Epidermal melanocyte (primary cell): ENCODE data around the gene TRRAP.
"Not testable (repeated sequence)": the region's sequence is repeated elsewhere in the genome, so short reads cannot be mapped to it uniquely, and the experiment has no call there.

Source experiments
- DNase-seq: peaks from one replicate; pipeline ENCODE4 v3.0.0; 2011; ENCODE audit warnings: low spot score; ENCODE audit not compliant: insufficient read length

Gene TRRAP

GRCh38 chr7:98878365-98879197, at the start of gene TRRAP:
Gene TRRAP (plus strand): TSS chr7:98878532. CDS start chr7:98881151, 2,619 bp downstream.
- DNase-seq = peak; percentile 56

- no peak for DNase-seq
Measured at GRCh38 chr7:98830972-98831548, 47.3 kb upstream of the TRRAP start.

GRCh38 chr7:98831641-98832221, 46.6 kb upstream of the TRRAP start:
- DNase-seq = no peak

GRCh38 chr7:98833022-98833421, 45.3 kb upstream of the TRRAP start:
- no peak for DNase-seq

- no peak for DNase-seq
Measured at GRCh38 chr7:98834949-98835348, 43.4 kb upstream of the TRRAP start.

- DNase-seq = no peak
Measured at GRCh38 chr7:98836811-98837629, 41.3 kb upstream of the TRRAP start.

GRCh38 chr7:98837630-98837972, 40.7 kb upstream of the TRRAP start:
- DNase-seq = no peak

- no peak for DNase-seq
Measured at GRCh38 chr7:98840096-98840495, 38.2 kb upstream of the TRRAP start.

- no peak for DNase-seq
Measured at GRCh38 chr7:98840722-98841121, 37.6 kb upstream of the TRRAP start.

- peak; percentile 63 for DNase-seq
Measured at GRCh38 chr7:98841179-98841997, 36.9 kb upstream of the TRRAP start.

- DNase-seq = not testable (repeated sequence)
Measured at GRCh38 chr7:98842552-98842951, 35.8 kb upstream of the TRRAP start.

- DNase-seq = no peak
Measured at GRCh38 chr7:98848918-98849317, 29.4 kb upstream of the TRRAP start.

- no peak for DNase-seq
Measured at GRCh38 chr7:98852826-98853225, 25.5 kb upstream of the TRRAP start.

- DNase-seq = no peak
Measured at GRCh38 chr7:98855610-98856422, 22.5 kb upstream of the TRRAP start.

- no peak for DNase-seq
Measured at GRCh38 chr7:98860071-98860470, 18.3 kb upstream of the TRRAP start.

GRCh38 chr7:98862203-98862602, 16.1 kb upstream of the TRRAP start:
- DNase-seq = no peak

GRCh38 chr7:98862716-98863420, 15.5 kb upstream of the TRRAP start:
- DNase-seq = no peak

GRCh38 chr7:98863601-98864000, 14.7 kb upstream of the TRRAP start:
- no peak for DNase-seq

- DNase-seq = no peak
Measured at GRCh38 chr7:98864731-98865453, 13.4 kb upstream of the TRRAP start.
